SU-DHL-6 (cell line): ENCODE measurements around the gene DDX42.

ENCODE experiments used
- EZH2phosphoT487 ChIP-seq: fragments of 200-600 bp; sonication (generic), shearing (Covaris generic); conservative IDR thresholded peaks from 2 replicates; pipeline ENCODE4 v1.6.1; 2018; ENCODE audit warnings: mild to moderate bottlenecking, antibody characterized with exemption, low read length, moderate library complexity, mixed read lengths
- TF ChIP-seq, protein P1 (sequence below): fragments of 200-600 bp; sonication (generic); IDR thresholded peaks from one replicate; pipeline ENCODE4 v1.5.1; 2017; ENCODE audit warnings: antibody characterized with exemption, mild to moderate bottlenecking, low read length, moderate library complexity; ENCODE audit not compliant: insufficient read depth, poor library complexity, severe bottlenecking

DNA sequence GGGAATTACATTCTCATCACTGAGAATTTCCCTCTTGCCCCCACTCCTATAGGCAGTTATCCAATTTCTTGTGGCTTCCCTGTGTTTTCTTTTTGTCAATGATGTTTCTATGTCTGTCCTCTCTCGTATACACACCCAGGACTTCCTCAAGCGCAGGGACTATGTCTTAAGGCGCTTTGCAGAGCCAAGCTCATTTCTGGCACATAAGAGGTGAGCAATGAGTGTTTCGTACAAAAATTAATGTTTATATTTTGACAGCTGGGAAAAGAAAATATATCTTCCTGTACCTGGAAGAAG lies 947 bp downstream of the DDX42 start:
- TF ChIP-seq, protein P1, sequence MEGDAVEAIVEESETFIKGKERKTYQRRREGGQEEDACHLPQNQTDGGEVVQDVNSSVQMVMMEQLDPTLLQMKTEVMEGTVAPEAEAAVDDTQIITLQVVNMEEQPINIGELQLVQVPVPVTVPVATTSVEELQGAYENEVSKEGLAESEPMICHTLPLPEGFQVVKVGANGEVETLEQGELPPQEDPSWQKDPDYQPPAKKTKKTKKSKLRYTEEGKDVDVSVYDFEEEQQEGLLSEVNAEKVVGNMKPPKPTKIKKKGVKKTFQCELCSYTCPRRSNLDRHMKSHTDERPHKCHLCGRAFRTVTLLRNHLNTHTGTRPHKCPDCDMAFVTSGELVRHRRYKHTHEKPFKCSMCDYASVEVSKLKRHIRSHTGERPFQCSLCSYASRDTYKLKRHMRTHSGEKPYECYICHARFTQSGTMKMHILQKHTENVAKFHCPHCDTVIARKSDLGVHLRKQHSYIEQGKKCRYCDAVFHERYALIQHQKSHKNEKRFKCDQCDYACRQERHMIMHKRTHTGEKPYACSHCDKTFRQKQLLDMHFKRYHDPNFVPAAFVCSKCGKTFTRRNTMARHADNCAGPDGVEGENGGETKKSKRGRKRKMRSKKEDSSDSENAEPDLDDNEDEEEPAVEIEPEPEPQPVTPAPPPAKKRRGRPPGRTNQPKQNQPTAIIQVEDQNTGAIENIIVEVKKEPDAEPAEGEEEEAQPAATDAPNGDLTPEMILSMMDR = no peak
- no peak for TF ChIP-seq EZH2phosphoT487
